Neuronal stem cell (in vitro differentiated cells): Measurements from ENCODE around the gene NFX1.

Source experiments
- DNase-seq: peaks from one replicate; pipeline ENCODE4 v3.0.0-alpha.2; 2013; ENCODE audit warnings: low spot score
- H2AFZ ChIP-seq: one replicate; pipeline ENCODE4 v1.6.1; 2013; ENCODE audit warnings: mild to moderate bottlenecking, low read length, inconsistent platforms
- H2AK5ac ChIP-seq: 2 replicates; pipeline ENCODE4 v1.6.1; 2013; ENCODE audit warnings: low read depth, mild to moderate bottlenecking, inconsistent platforms, low read length, moderate library complexity, mixed read lengths
- H2BK120ac ChIP-seq: 2 replicates; pipeline ENCODE4 v1.6.1; 2013; ENCODE audit warnings: low read depth, mild to moderate bottlenecking, inconsistent platforms, low read length, moderate library complexity, mixed read lengths
- H2BK12ac ChIP-seq: one replicate; pipeline ENCODE4 v1.6.1; 2013; ENCODE audit warnings: low read length, inconsistent platforms
- H2BK15ac ChIP-seq: 2 replicates; pipeline ENCODE4 v1.6.1; 2013; ENCODE audit warnings: mild to moderate bottlenecking, low read length, inconsistent platforms, mixed read lengths
- H2BK5ac ChIP-seq: one replicate; pipeline ENCODE4 v1.6.1; 2013; ENCODE audit warnings: inconsistent platforms, mild to moderate bottlenecking, low read length, moderate library complexity
- H3K14ac ChIP-seq: one replicate; pipeline ENCODE4 v1.6.1; 2013; ENCODE audit warnings: low read length, inconsistent platforms
- H3K18ac ChIP-seq: 2 replicates; pipeline ENCODE4 v1.6.1; 2013; ENCODE audit warnings: low read length, inconsistent platforms
- H3K23ac ChIP-seq: 2 replicates; pipeline ENCODE4 v1.6.1; 2013; ENCODE audit warnings: low read depth, mild to moderate bottlenecking, mixed read lengths, low read length, inconsistent platforms; ENCODE audit not compliant: poor library complexity
- H3K27ac ChIP-seq: replicated peaks from 3 replicates; pipeline ENCODE4 v1.5.1; 2013; ENCODE audit warnings: low read length, inconsistent platforms
- H3K27me3 ChIP-seq, 3 experiments: 2 replicates each; pipeline ENCODE4 v1.6.1; 2013; ENCODE audit warnings: low read length in 3 of 3, mild to moderate bottlenecking in 2 of 3, inconsistent platforms in 1 of 3, low read depth in 1 of 3, mixed read lengths in 1 of 3, moderate library complexity in 1 of 3; ENCODE audit not compliant: control insufficient read depth in 3 of 3, insufficient read depth in 3 of 3
- H3K36me3 ChIP-seq, 2 donors: replicated peaks in 1 of 2; 2 replicates each; pipeline ENCODE4 v1.6.1; 2013; ENCODE audit warnings: low read length in 2 of 2; ENCODE audit not compliant: control insufficient read depth in 2 of 2, insufficient read depth in 2 of 2
- H3K4ac ChIP-seq: 2 replicates; pipeline ENCODE4 v1.6.1; 2013; ENCODE audit warnings: inconsistent platforms, mild to moderate bottlenecking, low read length, moderate library complexity
- H3K4me1 ChIP-seq, 2 donors: 1 replicate in 1 of 2; 2 replicates in 1 of 2; pipeline ENCODE4 v1.6.1; 2013; ENCODE audit warnings: low read length in 2 of 2, low read depth in 1 of 2; ENCODE audit not compliant: control insufficient read depth in 2 of 2, insufficient read depth in 1 of 2
- H3K4me2 ChIP-seq: one replicate; pipeline ENCODE4 v1.6.1; 2013; ENCODE audit warnings: mild to moderate bottlenecking, low read length, inconsistent platforms; ENCODE audit not compliant: insufficient read depth, poor library complexity, severe bottlenecking
- H3K4me3 ChIP-seq, 2 donors: 2 replicates each; pipeline ENCODE4 v1.5.1; 2013; ENCODE audit warnings: low read length in 2 of 2, mild to moderate bottlenecking in 2 of 2, inconsistent platforms in 1 of 2, moderate library complexity in 1 of 2
- H3K79me1 ChIP-seq: one replicate; pipeline ENCODE4 v1.6.1; 2013; ENCODE audit warnings: low read depth, mild to moderate bottlenecking, inconsistent platforms, low read length, moderate library complexity
- H3K9ac ChIP-seq: one replicate; pipeline ENCODE4 v1.6.1; 2013; ENCODE audit warnings: mild to moderate bottlenecking, low read depth, low read length, inconsistent platforms; ENCODE audit not compliant: poor library complexity
- H3K9me3 ChIP-seq, 2 donors: replicated peaks in 1 of 2; 2 replicates each; pipeline versions ENCODE3 to v1.6.1; 2013; ENCODE audit warnings: low read length in 2 of 2, mild to moderate bottlenecking in 2 of 2, inconsistent platforms in 1 of 2, low read depth in 1 of 2, mixed read lengths in 1 of 2, moderate library complexity in 1 of 2; ENCODE audit not compliant: control insufficient read depth in 2 of 2, insufficient read depth in 1 of 2
- H4K8ac ChIP-seq: one replicate; pipeline ENCODE4 v1.6.1; 2013; ENCODE audit warnings: low read depth, mild to moderate bottlenecking, inconsistent platforms, low read length, moderate library complexity
- H4K91ac ChIP-seq: one replicate; pipeline ENCODE4 v1.6.1; 2013; ENCODE audit warnings: low read length, low read depth, mild to moderate bottlenecking, inconsistent platforms; ENCODE audit not compliant: poor library complexity
- WGBS, 2 donors: extraction: QIAGEN DNeasy Blood & Tissue Kit; methylation state at CpG; one replicate each; pipeline ENCODE4 v1.1.7; 2013; ENCODE audit warnings: missing lambda C conversion rate in 2 of 2, mixed read lengths in 1 of 2; ENCODE audit not compliant: insufficient read length in 2 of 2, insufficient replicate concordance in 1 of 2; ENCODE audit errors: extremely low coverage in 2 of 2; 5-methylcytosine and 5-hydroxymethylcytosine counted together

The NFX1 gene

DNA sequence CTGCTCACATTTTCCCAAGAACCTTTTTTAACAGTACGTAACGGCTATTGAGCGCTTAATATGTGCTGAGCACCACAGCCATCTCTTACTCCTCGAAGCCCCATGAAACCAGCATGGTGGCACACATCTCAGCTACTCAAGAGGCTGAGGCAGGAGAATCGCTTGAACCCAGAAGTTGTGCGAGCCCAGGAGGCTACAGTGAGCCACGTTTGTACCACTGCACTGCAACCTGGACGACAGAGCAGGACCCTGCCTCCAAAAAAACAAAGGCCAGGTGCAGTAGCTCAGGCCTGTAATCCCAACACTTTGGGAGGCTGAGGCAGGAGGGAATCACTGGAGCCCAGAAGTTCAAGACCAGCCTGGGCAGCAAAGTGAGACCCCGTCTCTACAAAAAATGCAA is 83.9 kb downstream of the NFX1 start:
- no peak overlapping the region for H2BK15ac ChIP-seq
- H3K4me2 ChIP-seq, result no peak overlapping the region
- no peak overlapping the region for H2AK5ac ChIP-seq
- no peaks in the 10 kb centered on the region for H3K27me3 ChIP-seq
- H3K4me3 ChIP-seq, result no peak overlapping the region
- H2BK5ac ChIP-seq, result no peak overlapping the region
- no peak overlapping the region for H2BK120ac ChIP-seq
- H3K79me1 ChIP-seq, result no peaks in the 10 kb centered on the region
- DNase-seq, result no peak
- no peak overlapping the region for H3K9ac ChIP-seq
- no peak overlapping the region for H3K23ac ChIP-seq
- H3K4ac ChIP-seq, result no peak overlapping the region
- no peaks in the 10 kb centered on the region for H3K9me3 ChIP-seq
- no peak overlapping the region for H4K8ac ChIP-seq
- H3K27ac ChIP-seq, result no peak overlapping the region
- H2AFZ ChIP-seq, result no peak overlapping the region
- no peak overlapping the region for H2BK12ac ChIP-seq
- no peak overlapping the region for H3K14ac ChIP-seq
- H3K36me3 ChIP-seq, result peaks cover 6 to 33% of the 10 kb centered on the region in 2 donors
- peaks cover 3% of the 10 kb centered on the region in 2 donors for H3K4me1 ChIP-seq
- WGBS, 2 donors, result no CpG with 5 or more reads among the region's 9 CpGs
- H4K91ac ChIP-seq, result no peak overlapping the region
- H3K18ac ChIP-seq, result no peak overlapping the region

DNA sequence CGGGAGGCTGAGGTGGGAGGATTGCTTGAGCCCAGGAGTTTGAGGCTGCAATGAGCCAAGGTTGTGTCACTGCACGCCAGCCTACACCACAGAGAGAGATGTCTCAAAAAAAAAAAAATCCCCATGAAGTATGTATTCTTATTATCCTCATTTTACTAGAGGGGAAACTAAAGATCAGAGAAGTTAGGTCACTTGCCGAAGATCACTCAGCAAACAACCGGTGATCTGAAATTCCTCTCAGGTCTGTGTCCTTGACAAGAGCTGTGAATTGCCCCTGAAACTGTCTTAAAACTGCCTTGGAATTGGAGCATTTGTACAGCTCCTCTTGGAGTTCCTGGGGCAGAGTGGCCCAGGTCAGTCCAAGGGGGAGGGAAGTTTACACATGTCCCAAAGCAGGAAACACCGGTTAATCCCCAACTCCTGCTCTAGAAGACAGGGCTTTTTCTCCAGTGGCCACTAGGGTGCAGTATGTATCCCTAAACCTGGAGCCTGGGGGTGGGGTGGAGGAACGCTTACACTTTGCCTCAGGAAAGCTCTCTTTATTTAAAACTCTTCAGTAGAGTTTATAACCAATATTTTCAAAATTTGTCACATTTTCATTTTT is 84.4 kb downstream of the NFX1 start:
- no peak overlapping the region for H2BK5ac ChIP-seq
- H3K9me3 ChIP-seq, result no peaks in the 10 kb centered on the region
- peak overlapping the region; percentile 74 for H2AFZ ChIP-seq
- no peak overlapping the region for H3K4me2 ChIP-seq
- no peak overlapping the region for H3K4ac ChIP-seq
- no peak overlapping the region for H4K91ac ChIP-seq
- no peak overlapping the region for H3K27ac ChIP-seq
- no peak overlapping the region for H2BK15ac ChIP-seq
- no peak overlapping the region for H2BK120ac ChIP-seq
- H3K9ac ChIP-seq, result no peak overlapping the region
- peak; percentile 73 for DNase-seq
- peaks cover 6 to 28% of the 10 kb centered on the region in 2 donors for H3K36me3 ChIP-seq
- H3K4me1 ChIP-seq, result peaks cover 3% of the 10 kb centered on the region in 2 donors
- no CpG with 5 or more reads among the region's 6 CpGs for WGBS, 2 donors
- H3K14ac ChIP-seq, result no peak overlapping the region
- H3K79me1 ChIP-seq, result no peaks in the 10 kb centered on the region
- no peaks in the 10 kb centered on the region for H3K27me3 ChIP-seq
- no peak overlapping the region for H2AK5ac ChIP-seq
- no peak overlapping the region for H3K4me3 ChIP-seq
- H2BK12ac ChIP-seq, result no peak overlapping the region
- H3K18ac ChIP-seq, result no peak overlapping the region
- H3K23ac ChIP-seq, result no peak overlapping the region
- H4K8ac ChIP-seq, result no peak overlapping the region

DNA sequence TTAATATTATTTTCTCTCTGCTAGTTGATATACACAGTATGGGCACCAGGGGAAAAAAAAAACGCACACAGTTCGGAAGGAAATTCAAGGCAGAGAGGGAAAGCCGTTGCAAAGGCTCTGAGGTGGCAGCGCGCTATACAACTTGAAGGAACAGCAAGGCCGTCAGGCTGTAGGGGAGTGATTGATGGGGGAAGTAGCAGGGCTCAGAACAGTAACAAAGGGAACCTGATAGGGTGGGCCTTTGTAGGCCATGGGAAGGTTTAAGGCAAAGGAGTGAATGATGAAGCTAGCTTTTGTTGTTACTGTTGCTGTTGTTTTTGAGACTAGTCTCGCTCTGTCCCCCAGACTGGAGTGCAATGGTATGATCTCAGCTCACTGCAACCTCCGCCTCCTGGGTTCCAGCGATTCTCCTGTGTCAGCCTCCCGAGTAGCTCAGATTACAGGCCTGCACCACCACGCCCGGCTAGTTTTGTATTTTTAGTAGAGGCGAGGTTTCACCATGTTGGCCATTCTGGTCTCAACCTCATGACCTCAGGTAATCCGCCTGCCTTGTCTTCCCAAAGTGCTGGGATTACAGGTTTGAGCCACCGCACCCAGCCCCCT is 85.0 kb downstream of the NFX1 start:
- H3K4me3 ChIP-seq, result no peak overlapping the region
- H3K4ac ChIP-seq, result peak overlapping the region; percentile 71
- H3K23ac ChIP-seq, result no peak overlapping the region
- H2BK120ac ChIP-seq, result no peak overlapping the region
- H2BK5ac ChIP-seq, result no peak overlapping the region
- H2AK5ac ChIP-seq, result no peak overlapping the region
- H2BK15ac ChIP-seq, result peak overlapping the region; percentile 70
- no peak overlapping the region for H2BK12ac ChIP-seq
- H4K91ac ChIP-seq, result no peak overlapping the region
- peaks cover 3% of the 10 kb centered on the region in 2 donors for H3K4me1 ChIP-seq
- peak overlapping the region; percentile 75 for H3K18ac ChIP-seq
- no peaks in the 10 kb centered on the region for H3K27me3 ChIP-seq
- peaks cover 3 to 22% of the 10 kb centered on the region in 2 donors for H3K36me3 ChIP-seq
- H3K9ac ChIP-seq, result no peak overlapping the region
- no peak overlapping the region for H3K14ac ChIP-seq
- peak overlapping the region; percentile 74 for H2AFZ ChIP-seq
- H3K9me3 ChIP-seq, result no peaks in the 10 kb centered on the region
- H3K4me2 ChIP-seq, result no peak overlapping the region
- peak overlapping the region; percentile 86 for H3K27ac ChIP-seq
- no CpG with 5 or more reads among the region's 15 CpGs for WGBS, 2 donors
- DNase-seq, result peak; percentile 50
- no peak overlapping the region for H4K8ac ChIP-seq
- H3K79me1 ChIP-seq, result no peaks in the 10 kb centered on the region

DNA sequence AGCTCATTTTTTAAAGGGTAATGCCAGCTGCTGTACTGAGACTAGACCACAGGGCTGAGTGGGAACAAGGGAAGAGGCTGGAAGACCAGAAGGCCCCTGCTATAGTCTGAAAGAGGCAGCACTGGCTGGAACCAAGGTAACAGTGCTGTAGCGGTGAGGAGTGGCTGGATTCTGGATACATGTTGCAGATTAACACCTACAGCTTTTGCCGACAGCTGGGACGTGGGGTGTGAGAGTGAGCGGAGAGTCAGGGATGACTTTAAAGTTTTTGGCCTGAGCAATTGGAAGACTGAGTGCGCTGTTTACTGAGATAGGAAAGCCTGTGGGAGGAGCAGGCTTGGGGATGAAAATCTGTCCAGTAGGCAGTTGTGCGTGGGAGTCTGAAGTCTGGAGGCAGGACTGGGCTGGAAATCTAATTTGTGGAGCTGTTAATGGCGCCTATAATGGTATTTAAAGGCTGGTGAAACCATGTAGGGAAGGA is 85.6 kb downstream of the NFX1 start:
- H3K9ac ChIP-seq, result no peak overlapping the region
- H4K8ac ChIP-seq, result no peak overlapping the region
- H3K27me3 ChIP-seq, result no peaks in the 10 kb centered on the region
- no peak overlapping the region for H4K91ac ChIP-seq
- H2BK120ac ChIP-seq, result no peak overlapping the region
- H3K4me3 ChIP-seq, result no peak overlapping the region
- no peak overlapping the region for H3K14ac ChIP-seq
- no peak for DNase-seq
- H2AFZ ChIP-seq, result peak overlapping the region; percentile 39
- peak overlapping the region; percentile 75 for H2BK15ac ChIP-seq
- H2BK12ac ChIP-seq, result peak overlapping the region; percentile 64
- peak overlapping the region; percentile 71 for H3K4ac ChIP-seq
- no CpG with 5 or more reads among the region's 7 CpGs for WGBS, 2 donors
- H3K27ac ChIP-seq, result peak overlapping the region; percentile 86
- peak overlapping the region; percentile 32 for H2AK5ac ChIP-seq
- H3K18ac ChIP-seq, result peak overlapping the region; percentile 51
- peaks cover 3% of the 10 kb centered on the region in 2 donors for H3K4me1 ChIP-seq
- H3K79me1 ChIP-seq, result no peaks in the 10 kb centered on the region
- no peaks in the 10 kb centered on the region for H3K9me3 ChIP-seq
- H2BK5ac ChIP-seq, result no peak overlapping the region
- H3K4me2 ChIP-seq, result no peak overlapping the region
- peaks cover 3 to 16% of the 10 kb centered on the region in 2 donors for H3K36me3 ChIP-seq
- H3K23ac ChIP-seq, result no peak overlapping the region
